ENCODE data around the gene KSR2. TPM values are rescaled to one million over a fixed set of nuclear protein-coding genes. Genes with fewer than 3 reads are reported as not detected.

KSR2 gene
- total and polyA plus RNA-seq, 2 of the 13 experiments (the other 11 are each of a cell fraction or from before 2014, with no cell fraction given): 0.02 TPM; not detected in 1

DNA sequence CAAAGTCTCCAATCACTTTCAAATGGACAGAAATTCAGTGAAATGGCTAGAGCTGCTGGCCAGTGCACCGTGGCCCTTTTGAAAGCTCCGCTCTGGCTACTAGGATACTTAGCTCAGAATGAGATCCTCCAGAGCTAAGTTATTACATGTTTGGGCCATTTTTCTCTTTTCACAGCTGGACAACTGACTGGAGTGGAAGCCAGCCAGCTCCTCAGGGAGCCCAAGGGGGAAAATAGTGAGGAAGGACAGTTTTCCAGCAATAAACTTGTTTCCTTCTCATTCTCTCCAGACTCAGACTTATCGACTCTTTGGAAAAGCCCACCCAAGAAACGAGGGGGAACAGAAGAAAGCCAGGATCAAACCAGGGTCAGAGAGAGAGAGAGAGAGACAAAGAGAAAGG is 266.0 kb downstream of the KSR2 start:
- H3K9me3 ChIP-seq (ENCODE audit: low read length): no peaks in the 10 kb centered on the region
- H3K27me3 ChIP-seq (ENCODE audit: control insufficient read depth in 1 of 2, insufficient read depth in 2 of 2, low read length in 2 of 2): peaks cover 0 to 6% of the 10 kb centered on the region in 2 experiments; a peak in 2 of 5 replicates
- H3K4me1 ChIP-seq (ENCODE audit: insufficient read depth, low read length): no peaks in the 10 kb centered on the region
- ATAC-seq (no peak), FAIRE-seq (no peak), DNase-seq (ENCODE audit: low spot score) (no peak)
- BruUV-seq (replicated peaks): no TSS peak
- ChIA-PET CTCF (ENCODE audit: low intra/inter-chr PET ratio, low total read pairs) (no interaction called here), POLR2A (no interaction called here)
- in situ Hi-C loops (cut with HindIII; ENCODE audit: extremely low pct_ligation_motif_present, low pct_unique_long_range_greater_than_20kb): no loop called here
- H3K79me2 ChIP-seq (ENCODE audit: insufficient read depth, low read length): no peaks in the 10 kb centered on the region
- WGBS (ENCODE audit: low lambda C conversion rate): 9% methylated on average over 4 of the region's 4 CpGs
- intact Hi-C loops (cut with micrococcal nuclease; ENCODE audit: unreplicated experiment): no loop called here
- no peak overlapping the region for H2AFZ ChIP-seq (ENCODE audit: low read length)
- H3K4me3 ChIP-seq (replicated peaks in 1 of 3; ENCODE audit: insufficient read depth in 1 of 3, low read depth in 2 of 3, low read length in 3 of 3): no peak overlapping the region
- no peaks in the 10 kb centered on the region for H4K20me1 ChIP-seq (ENCODE audit: insufficient read depth, low read length)
- H3K27ac ChIP-seq (ENCODE audit: extremely low read length, insufficient read depth, low read length): no peak overlapping the region
- H3K4me2 ChIP-seq (ENCODE audit: low read depth, low read length): no peak overlapping the region
- H3K9ac ChIP-seq (ENCODE audit: insufficient read depth, low read depth, low read length): no peak overlapping the region
- TF ChIP-seq ATF1 (CRISPR knock-in tag; IDR thresholded peaks at IDR 0.05) (no peak), IKZF1 (IDR thresholded peaks at IDR 0.05) (no peak), CREM (IDR thresholded peaks at IDR 0.05) (no peak), CREM (CRISPR knock-in tag; IDR thresholded peaks at IDR 0.05) (no peak), SYNCRIP (IDR thresholded peaks at IDR 0.05; ENCODE audit: insufficient read depth, low read depth, low read length) (no peak), ZNF839 (CRISPR knock-in tag; IDR thresholded peaks at IDR 0.05; ENCODE audit: borderline replicate concordance) (no peak), PCBP1 (IDR thresholded peaks at IDR 0.05; ENCODE audit: borderline replicate concordance, low read depth, low read length) (no peak), ZNF737 (CRISPR knock-in tag; IDR thresholded peaks at IDR 0.05; ENCODE audit: borderline replicate concordance) (no peak), GTF3A (CRISPR knock-in tag; conservative IDR thresholded peaks at IDR 0.05) (no peak), ZNF572 (CRISPR knock-in tag; IDR thresholded peaks at IDR 0.05) (no peak), TBX2 (CRISPR knock-in tag; IDR thresholded peaks at IDR 0.05; ENCODE audit: borderline replicate concordance) (no peak), NR2F6 (IDR thresholded peaks at IDR 0.05) (no peak), NR2F6 (CRISPR knock-in tag; IDR thresholded peaks at IDR 0.05) (no peak), KLF15 (CRISPR knock-in tag; IDR thresholded peaks at IDR 0.05; ENCODE audit: borderline replicate concordance) (no peak), SMARCC2 (IDR thresholded peaks at IDR 0.05) (no peak), ZFP37 (CRISPR knock-in tag; IDR thresholded peaks at IDR 0.05; ENCODE audit: borderline replicate concordance) (no peak), ZNF205 (CRISPR knock-in tag; IDR thresholded peaks at IDR 0.05) (no peak), ZNF3 (CRISPR knock-in tag; IDR thresholded peaks at IDR 0.05) (no peak), ZBTB3 (CRISPR knock-in tag; IDR thresholded peaks at IDR 0.05; ENCODE audit: borderline replicate concordance, low read depth) (no peak)
- no peaks in the 10 kb centered on the region for H3K36me3 ChIP-seq (replicated peaks in 1 of 2; ENCODE audit: control insufficient read depth in 1 of 2, insufficient read depth in 2 of 2, low read length in 2 of 2)

All from HepG2 (cell line).